Measurements from ENCODE around the gene UQCC3. TPM values are rescaled to one million over a fixed set of nuclear protein-coding genes. Genes with fewer than 3 reads are reported as not detected.
A peak's percentile ranks its signal among the peaks of the same experiment; 100 is the strongest.

Gene UQCC3
- total RNA-seq, 1 experiment from 2014 or later = 16.1 TPM

DNA sequence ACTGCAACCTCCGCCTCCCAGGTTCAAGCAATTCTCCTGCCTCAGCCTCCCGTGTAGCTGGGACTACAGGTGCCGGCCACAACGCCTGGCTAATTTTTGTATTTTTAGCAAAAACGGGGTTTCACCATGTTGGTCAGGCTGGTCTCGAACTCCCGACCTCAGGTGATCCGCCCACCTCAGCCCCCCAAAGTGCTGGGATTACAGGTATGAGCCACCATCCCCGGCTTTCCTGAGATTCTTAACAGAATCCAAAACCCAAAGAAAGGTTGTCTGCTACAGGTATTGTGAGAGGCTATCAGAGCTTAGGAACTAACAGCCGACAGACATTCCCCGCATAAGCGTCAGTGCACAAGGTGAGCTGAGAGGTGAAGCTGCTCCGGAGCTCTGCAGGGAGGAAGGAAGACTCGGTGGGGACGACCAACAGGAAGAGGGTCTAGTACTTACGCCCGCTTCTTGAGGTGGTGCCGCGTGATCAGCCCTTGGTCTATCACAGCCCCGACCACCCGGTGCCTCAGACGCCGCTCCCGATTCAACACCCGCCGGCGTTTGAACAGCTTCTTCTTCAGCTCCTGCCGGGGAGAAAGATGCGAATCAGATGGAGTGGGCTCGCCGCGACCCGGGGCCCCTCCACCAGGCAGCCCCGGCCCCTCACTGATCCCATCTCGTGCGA lies 6.9 kb upstream of the UQCC3 start:
- CTCF ChIA-PET = interaction anchor here (0.5 to 1.1 kb wide), 7 partner anchors 11 to 281 kb away, joined by 3 to 7 read pairs (median 4); partner anchors contain the start of gene TUT1

GRCh38 chr11:62665075-62665598 lies 6.3 kb upstream of the UQCC3 start, which contains the start of the genes C11orf98 and CSKMT:
Gene C11orf98 (minus strand): TSS chr11:62665210. CDS start chr11:62665169, 41 bp downstream.
Gene CSKMT (plus strand): TSS chr11:62665312. CDS start chr11:62665880, 568 bp downstream.
- no peaks in the 10 kb centered on the region for H3K9me3 ChIP-seq (ENCODE audit: insufficient read depth, low read depth)
- intact Hi-C loops (cut with micrococcal nuclease; ENCODE audit: unreplicated experiment) = loop anchor here (5.0 kb wide), 3 partner anchors 43 to 123 kb away; partner anchors contain the start of genes B3GAT3 and TUT1
- H3K9me2 ChIP-seq (ENCODE audit: insufficient read depth) = no peaks in the 10 kb centered on the region
- ChIA-PET CTCF (interaction anchor here (0.6 to 1.1 kb wide), 6 partner anchors 11 to 184 kb away, joined by 3 to 7 read pairs (median 4); partner anchors contain the start of gene TUT1), POLR2A (ENCODE audit: unreplicated experiment) (interaction anchor here (0.5 to 2.0 kb wide), 38 partner anchors 9 to 1722 kb away, joined by 3 to 55 read pairs (median 8); partner anchors contain the start of genes B3GAT3, EEF1G, HNRNPUL2 and INTS5)
- H3K4me2 ChIP-seq = peak within 1 kb of the TSS; percentile 98
- peaks cover 33% of the 10 kb centered on the region for H3K4me1 ChIP-seq (replicated peaks; ENCODE audit: insufficient read depth)
- H3K27me3 ChIP-seq (ENCODE audit: insufficient read depth, low read depth) = no peaks in the 10 kb centered on the region
- peak within 1 kb of the TSS; percentile 88 for H3K4me3 ChIP-seq
- TF ChIP-seq, protein P1, sequence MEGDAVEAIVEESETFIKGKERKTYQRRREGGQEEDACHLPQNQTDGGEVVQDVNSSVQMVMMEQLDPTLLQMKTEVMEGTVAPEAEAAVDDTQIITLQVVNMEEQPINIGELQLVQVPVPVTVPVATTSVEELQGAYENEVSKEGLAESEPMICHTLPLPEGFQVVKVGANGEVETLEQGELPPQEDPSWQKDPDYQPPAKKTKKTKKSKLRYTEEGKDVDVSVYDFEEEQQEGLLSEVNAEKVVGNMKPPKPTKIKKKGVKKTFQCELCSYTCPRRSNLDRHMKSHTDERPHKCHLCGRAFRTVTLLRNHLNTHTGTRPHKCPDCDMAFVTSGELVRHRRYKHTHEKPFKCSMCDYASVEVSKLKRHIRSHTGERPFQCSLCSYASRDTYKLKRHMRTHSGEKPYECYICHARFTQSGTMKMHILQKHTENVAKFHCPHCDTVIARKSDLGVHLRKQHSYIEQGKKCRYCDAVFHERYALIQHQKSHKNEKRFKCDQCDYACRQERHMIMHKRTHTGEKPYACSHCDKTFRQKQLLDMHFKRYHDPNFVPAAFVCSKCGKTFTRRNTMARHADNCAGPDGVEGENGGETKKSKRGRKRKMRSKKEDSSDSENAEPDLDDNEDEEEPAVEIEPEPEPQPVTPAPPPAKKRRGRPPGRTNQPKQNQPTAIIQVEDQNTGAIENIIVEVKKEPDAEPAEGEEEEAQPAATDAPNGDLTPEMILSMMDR (conservative IDR thresholded peaks at IDR 0.05) = no peak
- no peak for TF ChIP-seq EZH2 (IDR thresholded peaks at IDR 0.05; ENCODE audit: low read depth)
- H3K27ac ChIP-seq = peak within 1 kb of the TSS; percentile 72
- BruUV-seq (replicated peaks) = TSS peak; percentile 84
- peaks cover 83% of the 10 kb centered on the region for H3F3A ChIP-seq (ENCODE audit: insufficient read depth, low read depth)
- peaks cover 24% of the 10 kb centered on the region for H3K36me3 ChIP-seq (ENCODE audit: low read depth)
- no peaks in the 10 kb centered on the region; the same call in none of the 2 replicates for H4K20me1 ChIP-seq (ENCODE audit: insufficient read depth)
- peaks cover 60% of the 10 kb centered on the region for H3K79me2 ChIP-seq (ENCODE audit: low read depth)
- peak; percentile 87 to 98 for DNase-seq
- H2AFZ ChIP-seq = peak within 1 kb of the TSS; percentile 93

More for the DNA sequence above, 6.9 kb upstream of the UQCC3 start:
- no peak for TF ChIP-seq EZH2 (IDR thresholded peaks at IDR 0.05; ENCODE audit: low read depth)
- TF ChIP-seq, protein P1 (conservative IDR thresholded peaks at IDR 0.05) = no peak
- Histone ChIP-seq H3K27ac (peak overlapping the region; percentile 72), H4K20me1 (ENCODE audit: insufficient read depth) (no peaks in the 10 kb centered on the region; the same call in none of the 2 replicates), H3K9me3 (ENCODE audit: insufficient read depth, low read depth) (no peaks in the 10 kb centered on the region), H3K4me1 (replicated peaks; ENCODE audit: insufficient read depth) (peaks cover 27% of the 10 kb centered on the region), H3K9me2 (ENCODE audit: insufficient read depth) (no peaks in the 10 kb centered on the region), H3K79me2 (ENCODE audit: low read depth) (peaks cover 55% of the 10 kb centered on the region), H3K36me3 (ENCODE audit: low read depth) (peaks cover 24% of the 10 kb centered on the region), H3K4me3 (peak overlapping the region; percentile 88), H3K4me2 (peak overlapping the region; percentile 58), H3K27me3 (ENCODE audit: insufficient read depth, low read depth) (no peaks in the 10 kb centered on the region), H3F3A (ENCODE audit: insufficient read depth, low read depth) (peaks cover 78% of the 10 kb centered on the region), H2AFZ (peak overlapping the region; percentile 93)
- BruUV-seq (replicated peaks) = no TSS peak
- intact Hi-C loops (cut with micrococcal nuclease; ENCODE audit: unreplicated experiment) = loop anchor here (5.0 kb wide), 3 partner anchors 42 to 122 kb away; partner anchors contain the start of genes B3GAT3 and TUT1
- peak in 1 of 2 experiments; percentile 68 for DNase-seq
- POLR2A ChIA-PET (ENCODE audit: unreplicated experiment) = interaction anchor here (0.5 to 2.0 kb wide), 31 partner anchors 9 to 639 kb away, joined by 3 to 55 read pairs (median 8); partner anchors contain the start of genes B3GAT3, EEF1G, HNRNPUL2 and INTS5

Data from PC-9 (cell line).